HCT116 (cell line): Measurements from ENCODE around the gene ZFP2. TPM values are rescaled to one million over a fixed set of nuclear protein-coding genes. Genes with fewer than 3 reads are reported as not detected.

Experiments used
- ATAC-seq: fragments of 200-7000 bp; cut with Tn5 transposase; 2 replicates; pipeline ENCODE4 v1.9.1; 2020; ENCODE audit warnings: mild to moderate bottlenecking, moderate library complexity
- BruUV-seq: library from RNA; stranded (reverse); fragments of 400-500 nt; replicated peaks from 2 replicates; lab custom pipeline; 2021; lab: Mats Ljungman, UMichigan
- CTCF ChIA-PET: fragments of 300-600 bp; sonication (Branson Sonifier 250); formaldehyde crosslinking; loops from one replicate; lab custom pipeline; 2021; ENCODE audit warnings: antibody characterized with exemption; lab: Charles Lee
- POLR2A ChIA-PET: fragments of 300-600, 350-600 bp; sonication (Branson Sonifier 250); formaldehyde crosslinking; loops from one replicate; lab custom pipeline; 2021; ENCODE audit warnings: antibody characterized with exemption; lab: Charles Lee
- RAD21 ChIA-PET, 2 experiments: fragments of 300-600 bp; sonication (Branson Sonifier 250); formaldehyde crosslinking; loops; one replicate each; lab custom pipeline; 2023; ENCODE audit warnings: low total read pairs in 2 of 2; ENCODE audit not compliant: uncharacterized antibody in 2 of 2, unreplicated experiment in 2 of 2, low non-redundant PET in 1 of 2; lab: Charles Lee
- DNase-seq: peaks from one replicate; pipeline ENCODE4 v3.0.0-alpha.2; 2010; ENCODE audit warnings: low read depth, low spot score
- H2AFZ ChIP-seq: fragments of 200-600 bp; shearing (Covaris generic), sonication (generic); 2 replicates; pipeline ENCODE4 v1.6.1; 2017; ENCODE audit warnings: low read depth, mixed run types, mixed read lengths, antibody characterized with exemption, low read length; ENCODE audit not compliant: poor library complexity, severe bottlenecking
- H3K27ac ChIP-seq: 2 replicates; pipeline ENCODE4 v1.5.1; 2012; ENCODE audit warnings: low read depth, low read length
- H3K27me3 ChIP-seq: fragments of 200-600 bp; sonication (generic); 2 replicates; pipeline ENCODE4 v1.6.1; 2016; ENCODE audit warnings: mixed run types, low read length, mixed read lengths; ENCODE audit not compliant: insufficient read depth
- H3K36me3 ChIP-seq, 2 experiments: fragments of 200-500 bp in 1 of 2; fragments of 200-600 bp in 1 of 2; sonication (Bioruptor generic) in 1 of 2; sonication (generic) in 1 of 2; 2 replicates each; pipeline versions ENCODE4 v1.5.1 to v1.6.1; 2014 to 2016; ENCODE audit warnings: low read length in 2 of 2, inconsistent platforms in 1 of 2, mixed read lengths in 1 of 2, mixed run types in 1 of 2; ENCODE audit not compliant: insufficient read depth in 2 of 2, control insufficient read depth in 1 of 2
- H3K4me1 ChIP-seq, 2 experiments: fragments of 200-600 bp in 1 of 2; sonication (generic) in 1 of 2; 2 replicates each; pipeline versions ENCODE4 v1.5.1 to v1.6.1; 2012 to 2017; ENCODE audit warnings: low read length in 2 of 2, inconsistent platforms in 1 of 2, mild to moderate bottlenecking in 1 of 2, mixed read lengths in 1 of 2, mixed run types in 1 of 2, moderate library complexity in 1 of 2; ENCODE audit not compliant: insufficient read depth in 2 of 2, control insufficient read depth in 1 of 2
- H3K4me2 ChIP-seq: fragments of 200-600 bp; sonication (generic); 2 replicates; pipeline ENCODE4 v1.6.1; 2017; ENCODE audit warnings: mixed run types, low read length, mixed read lengths
- H3K4me3 ChIP-seq, 2 experiments: fragments of 200-600 bp in 1 of 2; sonication (generic) in 1 of 2; replicated peaks in 1 of 2; 2 replicates each; pipeline ENCODE4 v1.5.1; 2011 to 2016; ENCODE audit warnings: low read length in 2 of 2, control low read depth in 1 of 2, low read depth in 1 of 2, mild to moderate bottlenecking in 1 of 2, mixed read lengths in 1 of 2, mixed run types in 1 of 2
- H3K79me2 ChIP-seq: fragments of 200-600 bp; sonication (generic); 2 replicates; pipeline ENCODE4 v1.6.1; 2017; ENCODE audit warnings: mild to moderate bottlenecking, mixed run types, low read length, moderate library complexity, mixed read lengths; ENCODE audit not compliant: insufficient read depth
- H3K9ac ChIP-seq: fragments of 200-600 bp; sonication (generic); 2 replicates; pipeline ENCODE4 v1.6.1; 2016; ENCODE audit warnings: low read length, mixed read lengths
- H3K9me2 ChIP-seq: fragments of 200-600 bp; sonication (generic), shearing (Covaris generic); 2 replicates; pipeline ENCODE4 v1.6.1; 2017; ENCODE audit warnings: mixed run types, mild to moderate bottlenecking, moderate library complexity; ENCODE audit not compliant: insufficient read depth
- H3K9me3 ChIP-seq, 2 experiments: fragments of 200-500 bp in 1 of 2; fragments of 200-600 bp in 1 of 2; sonication (Bioruptor generic) in 1 of 2; sonication (generic) in 1 of 2; 2 replicates each; pipeline ENCODE4 v1.6.1; 2014 to 2017; ENCODE audit warnings: low read length in 2 of 2, mixed read lengths in 2 of 2, inconsistent platforms in 1 of 2, low read depth in 1 of 2, mild to moderate bottlenecking in 1 of 2, mixed run types in 1 of 2, moderate library complexity in 1 of 2; ENCODE audit not compliant: control insufficient read depth in 1 of 2, insufficient read depth in 1 of 2
- H4K20me1 ChIP-seq: fragments of 200-600 bp; sonication (generic), shearing (Covaris generic); 2 replicates; pipeline ENCODE4 v1.6.1; 2017; ENCODE audit warnings: mixed run types, mild to moderate bottlenecking, moderate library complexity; ENCODE audit not compliant: insufficient read depth
- ATF3 ChIP-seq: IDR thresholded peaks from 2 replicates; pipeline ENCODE4 v1.6.1; 2012
- CBX3 ChIP-seq: IDR thresholded peaks from 2 replicates; pipeline ENCODE4 v1.6.1; 2012; ENCODE audit warnings: low read depth
- CEBPB ChIP-seq: IDR thresholded peaks from 2 replicates; pipeline ENCODE4 v1.6.1; 2012; ENCODE audit warnings: low read depth
- CTCF ChIP-seq, 3 experiments: fragments of 200-600 bp in 1 of 3; sonication (generic) in 1 of 3; IDR thresholded peaks in 2 of 3; conservative IDR thresholded peaks in 1 of 3; 2 replicates each; pipeline ENCODE4 v1.5.1; 2012 to 2017; ENCODE audit warnings: low read depth in 2 of 3, low read length in 2 of 3, antibody characterized with exemption in 1 of 3, borderline replicate concordance in 1 of 3, control low read depth in 1 of 3, mild to moderate bottlenecking in 1 of 3, mixed read lengths in 1 of 3, mixed run types in 1 of 3, moderate library complexity in 1 of 3; ENCODE audit not compliant: insufficient read depth in 1 of 3
- EGR1 ChIP-seq: IDR thresholded peaks from 2 replicates; pipeline ENCODE4 v1.6.1; 2012; ENCODE audit warnings: low read depth
- ELF1 ChIP-seq: IDR thresholded peaks from 2 replicates; pipeline ENCODE4 v1.6.1; 2012; ENCODE audit warnings: low read depth, borderline replicate concordance
- EZH2 ChIP-seq: fragments of 200-600 bp; sonication (generic); IDR thresholded peaks from 2 replicates; pipeline ENCODE4 v1.6.1; 2017; ENCODE audit warnings: antibody characterized with exemption, mixed run types
- EZH2phosphoT487 ChIP-seq: fragments of 200-600 bp; IDR thresholded peaks from 2 replicates; pipeline ENCODE4 v1.6.1; 2018; ENCODE audit warnings: antibody characterized with exemption, borderline replicate concordance
- FOSL1 ChIP-seq: IDR thresholded peaks from 2 replicates; pipeline ENCODE4 v1.6.1; 2012; ENCODE audit warnings: low read depth
- JUND ChIP-seq: IDR thresholded peaks from 2 replicates; pipeline ENCODE4 v1.6.1; 2012
- MAX ChIP-seq: IDR thresholded peaks from 2 replicates; pipeline ENCODE4 v1.6.1; 2012
- POLR2A ChIP-seq: IDR thresholded peaks from 2 replicates; pipeline ENCODE4 v1.7.0; 2011; ENCODE audit warnings: borderline replicate concordance; ENCODE audit not compliant: insufficient read depth, insufficient read length; ENCODE audit errors: extremely low read depth
- POLR2AphosphoS5 ChIP-seq: IDR thresholded peaks from 2 replicates; pipeline ENCODE4 v1.6.1; 2011; ENCODE audit warnings: mild to moderate bottlenecking, low read depth, low read length, moderate library complexity
- RAD21 ChIP-seq: IDR thresholded peaks from 2 replicates; pipeline ENCODE4 v1.6.1; 2012; ENCODE audit warnings: low read depth, mild to moderate bottlenecking
- REST ChIP-seq: IDR thresholded peaks from 2 replicates; pipeline ENCODE4 v1.6.1; 2012; ENCODE audit warnings: low read depth
- SIN3A ChIP-seq: IDR thresholded peaks from 2 replicates; pipeline ENCODE4 v1.6.1; 2012; ENCODE audit warnings: low read depth
- SP1 ChIP-seq: IDR thresholded peaks from 2 replicates; pipeline ENCODE4 v1.6.1; 2012; ENCODE audit warnings: low read depth
- SRF ChIP-seq: IDR thresholded peaks from 2 replicates; pipeline ENCODE4 v1.6.1; 2012; ENCODE audit warnings: low read depth
- ZBTB33 ChIP-seq: IDR thresholded peaks from 2 replicates; pipeline ENCODE4 v1.6.1; 2011; ENCODE audit warnings: mild to moderate bottlenecking, low read length, moderate library complexity; ENCODE audit not compliant: insufficient replicate concordance; ENCODE audit errors: extremely low read depth
- ZNF274 ChIP-seq: fragments of 200-500 bp; sonication (Bioruptor generic); IDR thresholded peaks from 2 replicates; pipeline ENCODE4 v1.6.1; 2014; ENCODE audit warnings: mild to moderate bottlenecking, low read depth, low read length, inconsistent platforms
- intact Hi-C: fragments of 100-400 bp; cut with micrococcal nuclease; formaldehyde crosslinking; loops from 2 replicates; pipeline ENCODE4 v1.10.0; 2022
- total RNA-seq: library from RNA; stranded (reverse); gene quantifications from one replicate; pipeline ENCODE4 v1.2.1, GENCODE V29; 2021; ENCODE audit not compliant: unreplicated experiment

The ZFP2 gene
- total RNA-seq, 1 experiment from 2014 or later, result 0.57 TPM

GRCh38 chr5:178941361-178941760, 45.6 kb downstream of the ZFP2 start:
- BruUV-seq, result no TSS peak
- RAD21 ChIA-PET, result no interaction called here
- no peak overlapping the region for H3K4me3 ChIP-seq
- no peak overlapping the region for H2AFZ ChIP-seq
- no peaks in the 10 kb centered on the region for H4K20me1 ChIP-seq
- H3K27ac ChIP-seq, result no peak overlapping the region
- no peaks in the 10 kb centered on the region for H3K4me1 ChIP-seq
- peaks cover 15 to 18% of the 10 kb centered on the region in 2 experiments; a peak in 3 of 4 replicates for H3K9me3 ChIP-seq
- H3K79me2 ChIP-seq, result no peaks in the 10 kb centered on the region
- no peaks in the 10 kb centered on the region for H3K27me3 ChIP-seq
- TF ChIP-seq EZH2phosphoT487 (no peak), REST (no peak), ZNF274 (no peak), EZH2 (no peak), JUND (no peak), FOSL1 (no peak), MAX (no peak), POLR2A (no peak), ZBTB33 (no peak), SP1 (no peak), ELF1 (no peak), CTCF (IDR thresholded peaks at IDR 0.05 in 2 of 3, conservative IDR thresholded peaks at IDR 0.05 in 1 of 3; ENCODE audit: borderline replicate concordance in 1 of 3, insufficient read depth in 1 of 3, low read depth in 2 of 3, low read length in 2 of 3) (no peak), SRF (no peak), EGR1 (no peak), CBX3 (no peak), POLR2AphosphoS5 (no peak), ATF3 (no peak), SIN3A (no peak), RAD21 (no peak), CEBPB (no peak)
- no peaks in the 10 kb centered on the region for H3K9me2 ChIP-seq
- intact Hi-C loops, result no loop called here
- POLR2A ChIA-PET, result no interaction called here
- no peak overlapping the region for H3K9ac ChIP-seq
- CTCF ChIA-PET, result no interaction called here
- no peak overlapping the region for H3K4me2 ChIP-seq
- H3K36me3 ChIP-seq, result no peaks in the 10 kb centered on the region
- DNase-seq, result no peak
- ATAC-seq, result no peak
